Measurements from ENCODE around the gene RNF39.

The RNF39 gene

DNA sequence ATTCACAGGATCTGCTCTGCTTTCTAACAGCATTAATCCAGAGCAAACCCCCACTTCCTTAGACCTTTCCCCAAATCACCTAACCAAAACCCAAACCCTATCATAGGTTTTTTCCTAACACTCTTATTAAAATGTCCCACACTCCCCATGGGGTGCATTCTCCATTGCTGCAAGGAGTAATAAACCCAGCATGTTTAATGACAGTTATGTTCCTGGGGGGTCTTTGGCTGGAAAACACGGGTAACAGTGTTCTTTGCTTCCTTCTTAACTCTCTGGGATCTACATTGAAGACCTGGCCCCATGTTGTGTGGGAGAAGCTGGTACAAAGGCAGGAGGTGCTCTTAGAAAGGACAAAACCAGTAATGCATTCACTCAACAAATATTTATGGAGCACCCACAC lies 21.3 kb upstream of the RNF39 start:
- DNase-seq (ENCODE audit: low read depth), result no peak

DNA sequence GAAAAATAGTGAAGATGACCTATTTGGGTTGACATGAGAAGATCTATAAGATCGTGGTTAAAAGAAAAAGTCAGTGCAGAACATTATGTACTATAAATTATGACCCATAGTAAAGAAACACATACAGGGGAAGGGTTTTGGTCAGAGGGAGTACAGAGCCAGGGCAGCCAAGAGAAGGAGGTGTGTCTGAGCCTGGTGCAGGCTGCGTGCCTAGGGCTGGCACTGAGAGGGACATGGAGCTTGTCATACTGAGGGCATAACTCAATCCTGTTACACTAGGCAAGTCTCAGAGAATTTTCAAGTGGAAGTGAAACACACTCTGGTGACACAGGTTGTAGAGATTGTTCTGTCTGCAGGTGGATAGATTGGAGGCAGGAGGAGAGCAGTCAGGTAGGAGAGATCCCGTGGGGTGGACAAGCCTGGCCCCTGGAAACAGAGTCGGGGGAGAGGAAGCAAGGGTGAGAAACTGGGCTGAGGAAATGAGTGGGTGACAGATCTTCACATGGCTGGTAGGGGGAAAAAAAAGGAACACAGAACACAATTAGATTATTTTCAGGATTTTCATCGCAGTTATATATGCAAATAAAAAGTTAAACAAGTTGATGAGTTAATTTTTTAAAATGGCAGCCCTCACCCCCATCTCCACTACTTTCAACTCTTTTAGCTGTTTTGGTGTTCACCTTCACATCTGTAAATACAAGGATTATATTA lies 18.5 kb upstream of the RNF39 start:
- no peak for DNase-seq (ENCODE audit: low read depth)

DNA sequence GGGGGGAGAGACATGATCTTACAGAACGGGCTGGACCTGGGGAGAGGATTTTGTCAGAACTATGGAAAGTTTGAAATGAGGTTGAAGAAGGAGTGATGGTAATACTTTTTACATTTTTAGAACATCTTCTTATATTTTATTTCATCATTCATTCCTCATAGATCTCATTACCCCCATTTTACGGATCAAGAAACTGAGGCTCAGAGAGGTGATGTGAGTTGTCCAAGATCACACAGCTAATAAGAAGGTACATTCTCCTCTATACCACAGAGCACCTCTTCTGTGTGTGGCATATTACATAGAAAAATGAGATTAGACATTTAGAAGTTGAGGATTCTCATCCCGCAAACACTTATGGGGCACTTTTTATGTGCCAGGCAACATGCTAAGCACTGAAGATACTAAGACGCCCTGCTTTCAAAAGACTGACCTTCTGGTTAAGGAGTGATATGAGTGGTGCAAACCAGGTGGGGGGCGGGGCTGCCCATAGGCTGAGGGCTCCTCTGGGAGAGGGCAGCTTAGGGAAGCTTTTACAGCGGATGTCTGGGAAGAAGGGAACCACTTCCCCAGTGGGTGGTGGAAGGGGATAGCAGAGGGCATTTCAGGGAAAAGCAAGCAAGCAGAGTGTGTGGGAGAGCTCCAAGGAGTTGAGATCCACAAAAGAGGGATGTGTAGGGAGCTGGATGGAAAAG lies 17.4 kb upstream of the RNF39 start:
- DNase-seq (ENCODE audit: low read depth), result no peak

DNA sequence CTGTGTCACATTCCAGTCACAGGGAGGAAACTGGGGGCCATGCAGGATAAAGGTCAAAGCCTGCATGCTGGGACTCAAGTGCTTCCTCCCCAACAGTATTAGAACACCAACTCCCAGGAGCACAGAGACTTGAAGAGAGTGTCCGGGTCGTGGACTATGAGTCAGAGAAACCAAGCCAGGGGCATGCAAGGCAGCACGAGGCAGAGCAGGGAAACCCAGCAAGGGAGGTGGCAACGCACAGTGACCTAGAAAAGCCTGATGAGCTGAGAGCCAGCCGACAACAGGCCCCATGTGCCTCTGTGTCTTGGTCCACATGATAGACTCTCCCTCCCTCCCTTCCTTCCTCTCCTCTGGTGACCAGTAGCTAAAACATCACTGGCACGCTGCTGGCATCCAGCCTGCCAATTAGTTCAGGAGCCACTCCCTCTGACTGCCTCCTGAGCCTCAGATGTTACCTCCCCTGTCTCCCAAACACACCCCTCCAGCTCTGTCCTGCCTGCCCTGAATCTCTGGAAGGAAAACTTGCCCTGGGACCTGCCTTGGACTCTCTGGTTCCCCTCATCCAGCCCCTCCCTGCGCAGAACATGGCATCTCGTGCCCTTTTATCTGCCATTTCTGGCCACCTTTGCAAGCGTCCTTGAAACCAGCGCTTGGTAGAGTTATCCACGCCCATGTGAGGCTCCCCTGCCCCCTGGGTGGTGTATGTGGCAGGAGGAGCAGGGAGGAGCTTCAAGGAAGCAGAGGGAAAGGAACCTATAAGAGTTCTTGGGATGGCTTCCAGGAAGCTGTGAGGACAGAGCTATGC lies 16.2 kb upstream of the RNF39 start:
- DNase-seq (ENCODE audit: low read depth), result no peak

DNA sequence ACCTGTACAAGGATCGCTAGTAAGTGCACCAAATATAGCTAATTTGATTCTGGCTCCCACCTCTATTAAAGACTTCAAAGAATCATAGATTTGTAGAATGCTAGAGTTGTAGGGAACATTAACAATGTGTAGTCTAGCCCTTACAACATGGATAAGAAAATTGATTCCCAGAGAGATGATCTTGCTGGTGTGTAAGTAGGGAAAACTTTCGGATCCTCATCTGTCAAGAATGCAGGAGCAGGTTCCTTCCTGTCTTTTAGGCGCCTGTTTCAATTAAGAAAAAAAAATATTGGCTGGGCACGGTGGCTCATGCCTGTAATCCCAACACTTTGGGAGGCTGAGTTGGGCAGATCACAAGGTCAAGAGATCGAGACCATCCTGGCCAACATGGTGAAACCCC lies 12.3 kb upstream of the RNF39 start:
- DNase-seq (ENCODE audit: low read depth), result no peak

DNA sequence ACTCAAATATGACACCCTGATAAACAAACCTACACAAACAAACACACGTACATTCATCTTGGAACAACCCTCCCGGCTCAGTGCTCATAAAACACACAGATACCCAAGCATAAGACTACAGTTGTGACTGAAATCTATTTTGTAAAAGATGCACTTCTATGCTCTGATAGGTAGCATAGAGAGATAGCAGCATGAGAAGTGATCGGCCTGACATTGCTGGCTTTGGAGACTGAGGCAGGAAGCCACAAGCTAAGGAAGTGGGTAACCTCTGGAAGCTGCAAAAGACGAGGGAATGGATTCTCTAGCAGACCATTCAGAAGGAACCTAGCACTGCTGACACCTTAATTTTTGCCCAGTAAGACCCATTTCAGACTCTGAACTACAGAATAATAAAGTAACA lies 1.6 kb upstream of the RNF39 start:
- no peak for DNase-seq (ENCODE audit: low read depth)

DNA sequence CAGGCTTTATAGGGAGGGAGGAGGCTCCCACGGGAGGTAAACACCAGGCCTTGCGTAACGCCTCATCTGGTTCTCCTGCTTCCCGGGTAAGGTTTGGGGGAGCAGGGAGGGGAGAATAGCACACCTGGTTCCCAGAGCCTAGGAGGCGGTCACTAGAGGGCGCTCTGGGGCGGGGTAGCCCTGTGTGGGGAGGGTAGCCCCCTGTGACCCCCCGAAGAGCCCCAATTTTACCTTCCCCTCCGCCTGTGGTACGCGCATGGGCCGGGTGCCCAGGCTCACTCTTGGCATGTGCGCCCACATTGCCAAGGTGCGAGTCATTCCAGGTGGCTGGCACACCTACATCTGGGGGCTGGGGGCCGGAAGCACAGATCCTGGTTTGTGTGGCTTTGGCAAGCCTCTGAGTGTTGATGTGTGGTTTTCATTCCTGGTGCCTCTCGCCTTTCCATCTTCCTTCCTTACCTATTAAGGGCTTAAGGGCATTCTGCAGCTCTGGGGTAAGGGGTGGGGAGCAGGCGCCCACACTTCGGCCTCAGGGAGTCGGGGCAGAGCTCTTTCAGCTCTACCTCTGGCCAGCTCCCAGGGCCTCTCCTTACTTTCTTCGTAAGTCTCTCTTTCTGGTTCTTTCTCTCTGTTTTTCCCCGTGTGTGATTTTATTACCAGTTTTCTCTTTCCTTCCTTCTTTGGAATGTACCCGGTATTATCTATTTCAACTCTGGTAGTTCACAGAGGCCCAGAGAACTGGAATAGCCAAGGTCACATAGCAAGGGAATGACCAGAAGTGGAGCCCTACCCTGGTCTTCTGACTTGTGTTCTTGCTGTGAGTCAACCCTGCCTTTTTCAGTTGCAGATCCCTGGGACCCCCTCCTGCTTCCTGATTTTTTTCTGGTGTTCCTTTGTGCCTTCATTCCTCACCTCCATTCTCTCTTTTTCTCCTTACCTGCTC lies 492 bp upstream of the RNF39 start:
- no peak for DNase-seq (ENCODE audit: low read depth)

DNA sequence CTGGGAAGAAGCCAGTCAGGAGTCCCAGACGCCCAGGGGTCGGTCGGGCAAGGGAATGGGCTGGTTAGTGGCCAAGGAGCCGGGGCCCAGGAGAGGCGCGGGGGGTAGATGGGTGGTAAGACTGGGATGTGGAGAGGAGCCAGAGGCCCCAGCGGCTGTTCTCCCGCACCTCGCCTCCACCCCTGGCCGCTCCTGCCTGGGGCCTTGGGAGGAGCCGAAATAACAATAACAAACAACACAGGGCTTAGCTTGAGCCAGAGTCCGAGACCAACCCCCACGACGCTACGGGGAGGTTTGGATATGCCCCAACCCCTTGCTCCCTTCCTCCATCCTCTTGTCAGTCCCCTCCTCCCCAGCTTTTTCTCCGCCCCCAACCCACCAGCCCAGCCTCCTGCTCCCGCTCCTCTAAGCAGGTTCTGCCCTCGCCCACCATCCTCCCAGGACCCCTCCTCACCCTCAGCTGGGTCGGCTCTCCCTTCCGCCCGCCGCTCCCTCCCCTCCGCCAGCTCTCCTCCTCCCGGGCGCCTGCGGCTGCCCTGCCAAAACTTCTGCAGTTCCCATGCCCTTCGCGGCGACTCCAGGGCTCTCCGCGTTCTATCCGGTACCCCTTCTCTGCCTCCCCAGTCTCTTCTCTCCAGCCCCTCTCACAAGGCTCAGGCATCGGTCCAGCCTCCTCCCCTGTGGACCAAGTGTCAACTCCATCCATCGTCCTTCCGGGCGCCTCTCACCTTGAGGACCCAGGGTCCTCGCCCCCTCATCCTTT lies 1.1 kb downstream of the RNF39 start:
- no peak for DNase-seq (ENCODE audit: low read depth)

DNA sequence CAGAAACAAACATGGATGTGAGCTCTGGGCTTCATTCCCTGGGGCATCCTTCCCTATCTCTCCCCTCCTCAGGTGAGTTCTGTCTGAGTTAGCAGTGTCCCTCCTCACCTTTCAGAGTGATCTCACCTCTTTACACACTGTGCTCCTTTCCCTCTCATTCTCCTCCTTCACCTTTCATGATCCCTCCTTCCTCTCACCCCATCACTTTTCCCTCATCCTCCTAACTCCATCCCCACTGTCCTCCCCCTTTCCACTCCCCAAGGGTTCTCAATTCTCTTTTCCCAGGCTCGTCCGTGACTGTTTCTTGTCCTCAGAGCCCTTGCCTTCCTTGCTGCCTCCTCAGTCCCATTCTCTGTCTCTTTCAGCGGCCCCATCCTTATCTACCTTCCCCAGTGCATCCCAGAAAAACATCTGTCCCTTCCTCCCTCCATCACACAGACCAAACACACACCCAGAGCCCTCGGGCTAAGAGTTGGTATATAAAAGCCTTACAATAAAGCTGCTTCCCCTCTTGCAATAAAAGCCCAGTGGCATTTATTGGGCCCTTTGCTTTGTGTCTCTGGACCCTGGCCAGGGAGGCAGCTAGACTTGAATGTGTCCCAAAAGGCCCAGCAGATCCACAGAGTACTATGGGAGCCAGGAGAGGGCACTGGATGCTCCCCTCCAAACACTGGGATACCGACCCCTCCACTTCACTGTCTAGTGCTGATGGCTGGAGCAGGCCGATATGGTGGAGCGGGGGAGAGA lies 1.9 kb downstream of the RNF39 start:
- DNase-seq (ENCODE audit: low read depth), result no peak

DNA sequence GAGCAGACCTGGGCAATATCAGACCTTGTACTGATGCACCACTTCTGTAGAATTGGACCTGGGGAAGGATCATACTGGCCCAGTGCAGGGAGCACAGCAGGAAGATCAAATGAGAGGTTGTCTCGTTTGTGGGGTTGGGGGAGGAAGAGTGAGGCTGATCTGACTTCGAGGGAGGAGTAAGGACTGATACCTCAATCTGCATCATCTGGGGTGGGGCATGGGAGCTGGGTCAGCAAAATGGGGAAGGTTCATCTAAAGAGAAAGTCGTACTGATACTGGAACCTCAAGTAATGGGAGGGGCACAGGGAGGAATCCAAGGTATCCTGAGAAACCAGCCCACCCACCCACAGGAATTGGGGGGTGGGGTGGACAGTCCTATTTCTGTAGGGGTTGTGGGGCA lies 3.7 kb downstream of the RNF39 start:
- DNase-seq (ENCODE audit: low read depth), result no peak

DNA sequence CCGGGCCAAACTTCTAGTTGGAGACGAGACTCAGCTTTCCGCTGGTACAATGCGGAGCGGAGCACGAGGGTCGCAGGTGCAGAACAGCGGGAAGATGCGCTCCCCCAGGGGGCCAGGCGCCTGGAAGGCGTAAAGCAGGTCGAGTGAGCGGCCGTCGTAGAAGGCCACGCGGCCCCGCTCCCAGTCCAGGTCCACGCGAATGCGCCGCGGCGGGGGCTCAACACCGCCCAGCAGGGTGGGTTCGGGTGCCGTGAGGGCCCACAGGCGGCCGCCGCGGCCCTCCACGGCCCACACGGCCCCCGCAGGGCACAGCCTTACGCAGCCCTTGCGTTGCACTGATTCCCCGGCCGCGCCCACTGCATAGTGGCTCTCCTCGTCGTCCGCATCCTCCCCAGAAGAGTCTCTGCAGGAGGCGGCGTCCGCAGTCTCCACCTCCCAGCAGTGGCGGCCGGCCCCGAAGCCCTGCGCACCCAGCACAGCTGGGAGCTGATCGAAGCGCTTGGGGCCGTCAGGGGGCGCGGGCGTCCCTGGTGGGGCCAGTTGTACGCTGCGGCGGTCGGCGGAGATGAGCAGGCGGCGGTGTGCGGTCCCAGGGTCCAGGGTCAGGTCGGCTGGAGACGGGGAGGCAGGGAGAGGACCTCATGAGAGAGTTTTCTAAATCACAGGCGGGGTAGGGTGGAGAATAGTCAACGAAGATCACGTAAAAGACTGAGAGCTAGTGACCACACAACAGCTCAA lies 4.3 kb downstream of the RNF39 start:
- no peak for DNase-seq (ENCODE audit: low read depth)

DNA sequence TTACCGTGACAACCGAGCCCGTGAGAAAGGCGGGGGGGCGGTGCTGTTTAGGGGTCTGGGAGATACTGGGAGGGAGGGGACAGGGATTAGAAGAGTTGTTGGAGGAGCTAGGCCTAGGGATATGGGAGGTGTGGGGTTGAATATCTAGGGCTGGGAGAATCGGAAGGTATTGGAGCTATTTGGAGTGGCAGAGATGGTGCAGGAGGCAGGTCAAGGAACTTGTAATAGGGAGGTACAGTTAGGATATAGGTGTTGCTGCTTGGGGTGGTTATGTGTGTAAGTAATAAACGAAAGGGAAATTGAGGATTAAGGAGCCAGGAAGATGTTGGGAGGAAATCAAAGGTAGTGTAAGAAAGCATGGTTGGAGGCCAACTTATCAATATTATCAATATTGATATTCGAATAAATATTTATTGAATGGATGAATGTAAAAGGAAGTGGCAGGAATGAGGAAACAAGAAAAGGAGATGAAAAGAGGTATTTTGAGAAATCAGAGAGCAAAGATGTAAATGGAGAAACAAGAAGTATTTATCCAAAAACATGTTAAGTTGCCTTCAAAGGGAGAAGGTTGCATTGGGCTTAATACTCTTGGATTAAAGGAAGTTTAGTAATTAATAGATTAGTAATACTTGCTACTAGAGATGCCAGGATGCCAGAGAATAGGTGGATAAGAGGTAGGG lies 8.0 kb downstream of the RNF39 start:
- no peak for DNase-seq (ENCODE audit: low read depth)

DNA sequence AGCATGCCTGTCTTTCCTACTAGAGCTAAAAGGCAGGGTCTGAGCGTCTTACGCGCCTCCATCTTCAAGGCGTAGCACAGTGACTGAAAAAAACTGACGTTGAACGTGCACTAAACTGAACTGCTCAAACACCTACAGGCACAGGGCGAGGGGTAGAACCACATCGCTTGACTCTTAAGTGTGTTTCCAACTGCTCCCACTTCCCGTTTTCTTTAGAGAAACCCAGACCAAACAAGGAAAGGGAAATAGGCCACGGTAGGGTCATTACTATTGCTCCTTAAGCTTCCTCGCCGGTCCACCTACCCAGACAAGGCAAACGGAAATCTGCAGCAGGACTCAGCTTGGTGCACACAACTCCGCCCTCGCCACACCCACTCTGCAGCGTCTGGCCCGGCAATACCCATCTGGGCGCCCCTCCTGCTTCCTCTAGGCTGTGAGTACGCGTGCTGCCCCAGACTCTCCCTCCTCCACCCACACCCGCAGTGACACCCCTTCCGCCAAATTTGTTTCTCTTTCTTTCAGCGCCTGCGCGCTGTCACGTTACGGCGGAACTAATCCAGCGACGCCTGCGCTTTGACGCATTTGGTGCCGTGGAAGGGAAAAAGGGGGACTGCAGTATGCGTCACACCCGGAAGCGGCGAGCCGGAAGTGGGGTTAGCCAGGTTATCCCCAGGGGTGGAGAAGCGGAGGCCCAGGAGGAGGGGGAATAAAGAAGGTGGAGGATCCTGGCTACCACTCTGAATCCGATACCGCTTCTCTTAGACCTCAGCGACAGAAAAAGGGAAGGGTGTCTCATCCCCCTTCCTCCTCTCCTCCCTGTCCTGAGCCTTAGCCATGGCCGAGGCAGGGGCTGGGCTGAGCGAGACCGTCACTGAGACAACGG lies 8.8 kb downstream of the RNF39 start, which contains the start of gene PPP1R11:
Gene PPP1R11, plus strand, starts transcription at position 622 of the 883 bp plus-strand sequence. Its CDS starts 213 bp downstream, at position 835.
- DNase-seq (ENCODE audit: low read depth), result peak; percentile 99

DNA sequence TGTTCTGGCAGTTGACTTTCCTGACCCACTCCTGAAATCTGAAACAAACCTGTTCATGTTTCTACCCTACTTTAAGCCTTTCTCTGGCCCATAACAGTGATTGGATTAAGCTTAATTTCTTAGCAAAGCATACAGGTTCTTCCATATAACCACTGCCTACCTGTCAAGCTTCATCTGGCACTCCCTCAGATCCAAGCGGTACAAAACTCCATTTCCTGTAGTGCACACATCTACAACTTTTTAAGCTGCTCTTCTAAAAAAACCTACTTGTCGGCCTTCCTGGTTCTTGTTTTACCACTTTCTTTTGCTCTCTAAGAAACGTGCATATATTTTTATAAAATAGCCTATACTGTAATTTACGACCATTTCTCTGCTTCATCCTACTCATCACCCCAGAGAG lies 9.5 kb downstream of the RNF39 start:
- DNase-seq (ENCODE audit: low read depth), result no peak

DNA sequence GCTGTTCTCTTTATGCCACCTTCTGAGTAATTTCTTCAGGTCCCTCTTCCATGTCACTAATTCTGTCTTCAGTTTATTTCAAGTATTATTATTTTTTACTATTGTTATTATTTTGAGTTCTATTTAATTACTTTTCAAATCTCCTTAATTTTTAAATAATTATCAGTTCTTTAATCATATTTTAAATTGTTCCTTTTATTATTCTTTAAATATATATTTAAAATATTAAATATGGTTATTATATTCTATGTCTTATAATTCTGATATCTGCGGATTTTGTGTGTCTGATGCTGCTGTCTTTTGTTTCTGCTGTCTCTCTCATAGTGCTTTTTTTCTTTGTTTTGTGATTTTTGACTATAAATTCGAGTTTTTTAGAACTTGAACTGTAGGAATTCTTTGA lies 12.3 kb downstream of the RNF39 start:
- DNase-seq (ENCODE audit: low read depth), result no peak

DNA sequence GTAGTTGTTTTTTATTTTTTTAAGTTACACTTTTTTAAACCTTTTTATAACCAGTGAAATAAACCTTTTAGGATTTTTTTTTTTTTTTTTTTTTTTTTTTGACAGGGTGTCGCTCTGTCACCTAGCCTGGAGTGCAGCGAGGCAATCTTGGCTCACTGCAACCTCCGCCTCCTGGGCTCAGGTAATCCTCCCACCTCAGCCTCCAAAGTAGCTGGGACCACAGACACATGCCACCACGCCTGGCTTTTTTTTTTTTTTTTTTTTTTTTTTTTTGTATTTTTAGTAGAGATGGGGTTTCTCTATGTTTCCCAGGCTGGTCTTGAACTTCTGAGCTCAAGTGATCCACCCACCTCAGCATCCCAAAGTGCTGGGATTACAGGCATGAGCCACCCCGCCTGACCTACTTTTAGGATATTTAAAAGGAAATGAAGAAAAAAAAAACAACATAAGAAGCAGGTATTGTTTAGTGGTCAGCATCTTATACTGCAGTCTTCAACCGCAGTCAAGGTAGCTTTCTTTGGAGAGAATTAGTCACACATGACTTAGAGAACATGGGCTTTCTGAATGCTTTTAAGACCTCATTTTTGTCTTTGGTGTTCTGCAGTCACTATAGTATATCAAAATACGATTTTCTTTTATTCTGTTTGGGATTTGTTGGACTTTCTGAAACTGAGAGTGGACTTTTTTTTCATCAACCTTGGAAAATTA lies 12.9 kb downstream of the RNF39 start:
- no peak for DNase-seq (ENCODE audit: low read depth)

DNA sequence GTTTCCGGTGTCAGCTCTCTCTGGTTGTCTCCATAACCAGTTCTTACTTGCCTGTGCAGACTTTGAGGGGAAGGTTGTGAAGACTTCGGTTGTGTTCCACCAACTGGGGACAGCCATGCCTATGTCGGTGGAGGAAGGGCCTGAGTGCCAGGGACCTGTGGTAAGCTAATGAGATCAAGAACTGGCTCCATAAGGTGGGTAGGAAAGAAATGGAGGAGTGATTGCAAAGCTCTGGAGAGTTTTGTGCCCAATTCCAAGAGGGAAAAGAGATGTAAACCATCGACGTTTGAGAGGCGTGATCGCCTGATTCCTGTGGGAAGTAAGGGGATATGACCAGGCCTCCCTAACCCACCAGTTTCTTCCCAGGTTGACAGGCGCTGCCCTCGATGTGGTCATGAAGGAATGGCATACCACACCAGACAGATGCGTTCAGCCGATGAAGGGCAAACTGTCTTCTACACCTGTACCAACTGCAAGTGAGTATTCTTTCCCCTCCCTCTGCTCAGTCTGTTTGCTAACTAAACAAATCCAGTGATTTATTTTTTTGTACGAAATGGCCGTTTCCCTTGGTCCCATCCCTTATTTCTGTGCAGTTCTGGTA lies 13.6 kb downstream of the RNF39 start:
- DNase-seq (ENCODE audit: low read depth), result no peak
